ENCODE measurements around the gene BMP2K. TPM values are rescaled to one million over a fixed set of nuclear protein-coding genes. Genes with fewer than 3 reads are reported as not detected.

BMP2K gene
- total and polyA plus RNA-seq, 2 experiments from 2014 or later: 8.2 to 32.5 TPM

GRCh38 chr4:78757574-78757973 lies 18.6 kb upstream of the BMP2K start (continued):
- no peak for TF ChIP-seq CTCF (conservative IDR thresholded peaks at IDR 0.05; ENCODE audit: low read depth in 2 of 2)
- TF ChIP-seq ZNF462 (CRISPR knock-in tag; IDR thresholded peaks at IDR 0.05): no peak
- no peak for TF ChIP-seq STAT1 (IDR thresholded peaks at IDR 0.05; ENCODE audit: unreplicated experiment)
- TF ChIP-seq NANOG (IDR thresholded peaks at IDR 0.05; ENCODE audit: borderline replicate concordance): no peak
- TF ChIP-seq JUNB (IDR thresholded peaks at IDR 0.05; ENCODE audit: unreplicated experiment): no peak
- TF ChIP-seq ZNF114 (CRISPR knock-in tag; IDR thresholded peaks at IDR 0.05): no peak
- no peak for TF ChIP-seq EZH2phosphoT487 (IDR thresholded peaks at IDR 0.05; ENCODE audit: unreplicated experiment)

- Mint-ChIP-seq H3K4me3 (no peak overlapping the region), H3K27ac (no peak overlapping the region), H3K27me3 (ENCODE audit: insufficient read depth, low read depth, poor library complexity) (no peaks in the 10 kb centered on the region), H3K4me1 (no peaks in the 10 kb centered on the region), H3K9me3 (no peaks in the 10 kb centered on the region), H3K36me3 (ENCODE audit: low read depth) (no peaks in the 10 kb centered on the region)
- peaks cover 4% of the 10 kb centered on the region for H3K9me2 ChIP-seq (ENCODE audit: insufficient read depth)
- H3K36me3 ChIP-seq (ENCODE audit: insufficient read depth): no peaks in the 10 kb centered on the region
- H3F3A ChIP-seq (replicated peaks; ENCODE audit: low read depth): no peaks in the 10 kb centered on the region
- DNase-seq (ENCODE audit: low spot score): no peak
- no peaks in the 10 kb centered on the region for H3K79me2 ChIP-seq (replicated peaks; ENCODE audit: insufficient read depth)
- H3K27ac ChIP-seq (ENCODE audit: low read depth): no peak overlapping the region
- H2AFZ ChIP-seq: no peak overlapping the region
- H3K4me3 ChIP-seq: no peak overlapping the region
- no peak for ATAC-seq
- H3K4me2 ChIP-seq: no peak overlapping the region
- no peaks in the 10 kb centered on the region for H3K27me3 ChIP-seq (ENCODE audit: insufficient read depth)
- no peaks in the 10 kb centered on the region for H3K4me1 ChIP-seq (ENCODE audit: insufficient read depth)
- no peaks in the 10 kb centered on the region for H4K20me1 ChIP-seq (replicated peaks; ENCODE audit: insufficient read depth)
- TF ChIP-seq ETS1 (IDR thresholded peaks at IDR 0.05) (no peak), ZNF114 (CRISPR knock-in tag; IDR thresholded peaks at IDR 0.05) (no peak)
Observed at GRCh38 chr4:78758085-78758484, 18.1 kb upstream of the BMP2K start.

Measured in GM23338 (cell line).